IMR-90 (cell line): Measurements from ENCODE around the gene PILRA. TPM values are rescaled to one million over a fixed set of nuclear protein-coding genes. Genes with fewer than 3 reads are reported as not detected.

ENCODE experiments used
- ATAC-seq: fragments of 200-7000 bp; cut with Tn5 transposase; 2 replicates; pipeline ENCODE4 v1.9.1; 2020; ENCODE audit warnings: low read depth, mild to moderate bottlenecking, moderate library complexity
- BruUV-seq: library from RNA; stranded (reverse); fragments of 400-500 nt; replicated peaks from 2 replicates; lab custom pipeline; 2021; lab: Mats Ljungman, UMichigan
- CTCF ChIA-PET: fragments of 300-600 bp; formaldehyde crosslinking; extraction: SDS; loops from one replicate; lab custom pipeline; 2021; ENCODE audit warnings: antibody characterized with exemption; lab: Yijun Ruan, JAX
- POLR2A ChIA-PET: fragments of 300-600 bp; sonication (Branson Sonifier 250); formaldehyde crosslinking; loops from one replicate; lab custom pipeline; 2022; ENCODE audit warnings: antibody characterized with exemption; ENCODE audit not compliant: unreplicated experiment; lab: Charles Lee
- DNase-seq: peaks from one replicate; pipeline ENCODE4 v3.0.0; 2013
- H2AFZ ChIP-seq: replicated peaks from 2 replicates; pipeline ENCODE3; 2013; ENCODE audit warnings: low read length, mild to moderate bottlenecking; ENCODE audit not compliant: poor library complexity
- H2AK5ac ChIP-seq: 2 replicates; pipeline ENCODE4 v1.6.1; 2013; ENCODE audit warnings: low read depth, low read length, inconsistent platforms
- H2AK9ac ChIP-seq: replicated peaks from 2 replicates; pipeline ENCODE3; 2013; ENCODE audit warnings: mild to moderate bottlenecking, low read depth, low read length, moderate library complexity; ENCODE audit not compliant: poor library complexity
- H2BK120ac ChIP-seq: 2 replicates; pipeline ENCODE4 v1.6.1; 2013; ENCODE audit warnings: low read depth, low read length, inconsistent platforms
- H2BK15ac ChIP-seq: 3 replicates; pipeline ENCODE4 v1.6.1; 2013; ENCODE audit warnings: low read depth, low read length, inconsistent platforms
- H2BK20ac ChIP-seq: 2 replicates; pipeline ENCODE4 v1.6.1; 2013; ENCODE audit warnings: low read depth, mild to moderate bottlenecking, inconsistent platforms, low read length, moderate library complexity
- H2BK5ac ChIP-seq: 2 replicates; pipeline ENCODE4 v1.6.1; 2013; ENCODE audit warnings: mild to moderate bottlenecking, low read depth, low read length, inconsistent platforms; ENCODE audit not compliant: poor library complexity, severe bottlenecking
- H3K14ac ChIP-seq: replicated peaks from 2 replicates; pipeline ENCODE4 v1.6.1; 2013; ENCODE audit warnings: low read depth, low read length, inconsistent platforms
- H3K18ac ChIP-seq: 2 replicates; pipeline ENCODE4 v1.6.1; 2013; ENCODE audit warnings: low read depth, low read length, control low read depth
- H3K23ac ChIP-seq: 2 replicates; pipeline ENCODE4 v1.6.1; 2013; ENCODE audit warnings: low read depth, low read length, inconsistent platforms
- H3K27ac ChIP-seq: 2 replicates; pipeline ENCODE4 v1.5.1; 2013; ENCODE audit warnings: mild to moderate bottlenecking, control low read depth, low read length; ENCODE audit not compliant: insufficient read depth
- H3K27me3 ChIP-seq: 2 replicates; pipeline ENCODE4 v1.6.1; 2013; ENCODE audit warnings: low read length; ENCODE audit not compliant: control insufficient read depth, insufficient read depth
- H3K36me3 ChIP-seq: 2 replicates; pipeline ENCODE4 v1.6.1; 2013; ENCODE audit warnings: low read length, mixed read lengths; ENCODE audit not compliant: control insufficient read depth, insufficient read depth
- H3K4ac ChIP-seq: 2 replicates; pipeline ENCODE4 v1.6.1; 2013; ENCODE audit warnings: low read depth, low read length, inconsistent platforms
- H3K4me1 ChIP-seq: 2 replicates; pipeline ENCODE4 v1.6.1; 2013; ENCODE audit warnings: low read length, mixed read lengths; ENCODE audit not compliant: control insufficient read depth, insufficient read depth
- H3K4me2 ChIP-seq: 2 replicates; pipeline ENCODE4 v1.6.1; 2013; ENCODE audit warnings: low read depth, mild to moderate bottlenecking, control low read depth, low read length, moderate library complexity
- H3K4me3 ChIP-seq: 2 replicates; pipeline ENCODE4 v1.5.1; 2013; ENCODE audit warnings: low read depth, mild to moderate bottlenecking, control low read depth, low read length, moderate library complexity; ENCODE audit not compliant: insufficient read depth
- H3K56ac ChIP-seq: 2 replicates; pipeline ENCODE4 v1.6.1; 2013; ENCODE audit warnings: low read length, inconsistent platforms; ENCODE audit not compliant: insufficient read depth; ENCODE audit errors: extremely low read depth
- H3K79me1 ChIP-seq, 2 experiments: 2 replicates each; pipeline ENCODE4 v1.6.1; 2013; ENCODE audit warnings: low read length in 2 of 2, inconsistent platforms in 1 of 2, low read depth in 1 of 2
- H3K9ac ChIP-seq: 2 replicates; pipeline ENCODE4 v1.6.1; 2013; ENCODE audit warnings: low read depth, low read length, control low read depth
- H3K9me1 ChIP-seq: 2 replicates; pipeline ENCODE4 v1.6.1; 2013; ENCODE audit warnings: low read length, inconsistent platforms; ENCODE audit not compliant: insufficient read depth
- H3K9me3 ChIP-seq: 2 replicates; pipeline ENCODE4 v1.6.1; 2013; ENCODE audit warnings: low read length; ENCODE audit not compliant: control insufficient read depth, insufficient read depth
- H4K20me1 ChIP-seq: 2 replicates; pipeline ENCODE4 v1.6.1; 2013; ENCODE audit warnings: low read length, inconsistent platforms; ENCODE audit not compliant: insufficient read depth
- H4K5ac ChIP-seq: 2 replicates; pipeline ENCODE4 v1.6.1; 2013; ENCODE audit warnings: mild to moderate bottlenecking, low read depth, low read length, control low read depth
- H4K8ac ChIP-seq, 2 experiments: 2 replicates each; pipeline ENCODE4 v1.6.1; 2013; ENCODE audit warnings: low read depth in 2 of 2, low read length in 2 of 2, control low read depth in 1 of 2, inconsistent platforms in 1 of 2
- H4K91ac ChIP-seq: 2 replicates; pipeline ENCODE4 v1.6.1; 2013; ENCODE audit warnings: low read depth, low read length, inconsistent platforms; ENCODE audit not compliant: insufficient read depth
- CHD1 ChIP-seq: IDR thresholded peaks from 2 replicates; pipeline ENCODE4 v1.6.1; 2012; ENCODE audit warnings: low read depth, low read length, improper control_type of control experiment
- CTCF ChIP-seq: conservative IDR thresholded peaks from 2 replicates; pipeline ENCODE4 v1.5.1; 2012; ENCODE audit warnings: mild to moderate bottlenecking, low read depth, low read length, improper control_type of control experiment
- MAFK ChIP-seq: IDR thresholded peaks from 2 replicates; pipeline ENCODE4 v1.6.1; 2012; ENCODE audit warnings: low read depth, low read length, improper control_type of control experiment
- MXI1 ChIP-seq: IDR thresholded peaks from 2 replicates; pipeline ENCODE4 v1.6.1; 2012; ENCODE audit warnings: low read depth, mild to moderate bottlenecking, low read length, moderate library complexity, borderline replicate concordance
- RCOR1 ChIP-seq: IDR thresholded peaks from 2 replicates; pipeline ENCODE4 v1.6.1; 2012; ENCODE audit warnings: mild to moderate bottlenecking, low read length, improper control_type of control experiment; ENCODE audit not compliant: insufficient replicate concordance
- WGBS, 2 experiments: methylation state at CpG; one replicate each; pipeline versions ENCODE4 v1.1.5 to v1.1.7; 2013; ENCODE audit warnings: missing lambda C conversion rate in 2 of 2; ENCODE audit not compliant: insufficient read length in 1 of 2; ENCODE audit errors: extremely low coverage in 2 of 2; 5-methylcytosine and 5-hydroxymethylcytosine counted together
- dilution Hi-C: fragments of 300-500 bp; cut with HindIII; formaldehyde crosslinking; loops from one replicate; pipeline ENCODE4 v1.14.3; 2018; ENCODE audit warnings: low sequenced_read_pairs; ENCODE audit not compliant: unreplicated experiment
- in situ Hi-C: fragments of 300-500 bp; cut with MboI; formaldehyde crosslinking; loops from 3 replicates; pipeline ENCODE4 v1.14.3; 2019; ENCODE audit warnings: low sequenced_read_pairs, inconsistent platforms, mixed read lengths
- intact Hi-C: fragments of 100-400 bp; cut with micrococcal nuclease; formaldehyde crosslinking; loops from 2 replicates; pipeline ENCODE4 v1.10.0; 2022
- polyA plus RNA-seq, 3 experiments: library from polyadenylated mRNA; depleted of rRNA; stranded (reverse); fragments of >200 nt; gene quantifications; 2 replicates each; pipeline ENCODE4 v1.2.3, GENCODE V29; 2012; ENCODE audit warnings: low replicate concordance in 1 of 3
- total RNA-seq: library from RNA; depleted of rRNA; stranded (reverse); fragments of >200 nt; gene quantifications from 2 replicates; pipeline ENCODE4 v1.2.3, GENCODE V29; 2012
- TF ChIP-seq, protein P1 (sequence below): fragments of 150-350 bp; IDR thresholded peaks from 2 replicates; pipeline ENCODE4 v1.6.1; 2017; ENCODE audit warnings: mild to moderate bottlenecking, antibody characterized with exemption, low read length, low read depth

The PILRA gene
- total and polyA plus RNA-seq, 2 of the 4 experiments (the other 2 are of a cell fraction) = 0.56 TPM; not detected in 1

GRCh38 chr7:100393233-100393905 lies 20.1 kb downstream of the PILRA start:
- no TSS peak for BruUV-seq
- in situ Hi-C loops = no loop called here
- CTCF ChIA-PET = interaction anchor here (0.6 kb wide), 1 partner anchor 1004 kb away, joined by 3 read pairs; no protein-coding TSS in a partner anchor

More at GRCh38 chr7:100393233-100393905, 20.1 kb downstream of the PILRA start:
- Histone ChIP-seq H3K4ac (no peak overlapping the region), H3K4me1 (no peaks in the 10 kb centered on the region), H3K27me3 (peaks cover 49% of the 10 kb centered on the region), H2BK20ac (no peak overlapping the region), H3K36me3 (no peaks in the 10 kb centered on the region), H4K5ac (no peak overlapping the region), H2BK120ac (no peak overlapping the region), H3K4me2 (no peak overlapping the region), H4K91ac (no peak overlapping the region), H2AFZ (no peak overlapping the region), H3K9me1 (peaks cover 3% of the 10 kb centered on the region; the same call in 1 of the 2 replicates), H3K9me3 (peaks cover 4% of the 10 kb centered on the region), H3K27ac (no peak overlapping the region), H3K56ac (no peak overlapping the region), H3K4me3 (no peak overlapping the region), H4K8ac (no peak overlapping the region), H3K23ac (no peak overlapping the region), H2BK15ac (no peak overlapping the region), H3K14ac (no peak overlapping the region), H2AK5ac (no peak overlapping the region), H2BK5ac (no peak overlapping the region), H4K20me1 (no peaks in the 10 kb centered on the region), H3K79me1 (no peaks in the 10 kb centered on the region), H3K18ac (no peak overlapping the region), H2AK9ac (no peak overlapping the region), H3K9ac (no peak overlapping the region)
- dilution Hi-C loops (no loop called here), intact Hi-C loops (no loop called here)
- no CpG with 5 or more reads among the region's 4 CpGs for WGBS, 2 experiments
- TF ChIP-seq CTCF (no peak), MAFK (no peak), CHD1 (no peak), MXI1 (no peak), RCOR1 (no peak)
- TF ChIP-seq, protein P1, sequence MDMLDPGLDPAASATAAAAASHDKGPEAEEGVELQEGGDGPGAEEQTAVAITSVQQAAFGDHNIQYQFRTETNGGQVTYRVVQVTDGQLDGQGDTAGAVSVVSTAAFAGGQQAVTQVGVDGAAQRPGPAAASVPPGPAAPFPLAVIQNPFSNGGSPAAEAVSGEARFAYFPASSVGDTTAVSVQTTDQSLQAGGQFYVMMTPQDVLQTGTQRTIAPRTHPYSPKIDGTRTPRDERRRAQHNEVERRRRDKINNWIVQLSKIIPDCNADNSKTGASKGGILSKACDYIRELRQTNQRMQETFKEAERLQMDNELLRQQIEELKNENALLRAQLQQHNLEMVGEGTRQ = no peak
- ATAC-seq (no peak), DNase-seq (no peak)
- POLR2A ChIA-PET = no interaction called here
